ENCODE measurements around the gene RYR1.

- TF ChIP-seq CTCF (conservative IDR thresholded peaks at IDR 0.05; ENCODE audit: low read length) (no peak), EZH2phosphoT487 (IDR thresholded peaks at IDR 0.05; ENCODE audit: borderline replicate concordance) (no peak)
Observed at GRCh38 chr19:38517321-38517720, 83.8 kb downstream of the RYR1 start.

Measured in Loucy (cell line).